B cell (primary cell): ENCODE data around the gene EGFR. TPM values are rescaled to one million over a fixed set of nuclear protein-coding genes. Genes with fewer than 3 reads are reported as not detected.

ENCODE experiments used
- ATAC-seq: fragments of 200-7000 bp; cut with Tn5 transposase; one replicate; pipeline ENCODE4 v1.10.0; 2021; ENCODE audit warnings: low read depth, mild to moderate bottlenecking, moderate number of reproducible peaks, moderate library complexity
- CTCF ChIA-PET: fragments of 350-600 bp; sonication (Branson Sonifier 250); formaldehyde crosslinking; loops from one replicate; lab custom pipeline; 2021; ENCODE audit warnings: antibody characterized with exemption, inconsistent platforms; lab: Charles Lee
- POLR2A ChIA-PET: fragments of 350-600 bp; sonication (Branson Sonifier 250); formaldehyde crosslinking; loops from one replicate; lab custom pipeline; 2021; ENCODE audit warnings: antibody characterized with exemption; lab: Charles Lee
- DNase-seq: peaks from one replicate; pipeline ENCODE4 v3.0.0; 2013
- H2AFZ ChIP-seq: 2 replicates; pipeline ENCODE4 v1.6.1; 2012; ENCODE audit warnings: mild to moderate bottlenecking, low read depth, low read length; ENCODE audit not compliant: insufficient read depth, poor library complexity, severe bottlenecking
- H3K27ac ChIP-seq, 2 donors: 1 replicate in 1 of 2; 2 replicates in 1 of 2; pipeline ENCODE4 v1.5.1; 2012 to 2013; ENCODE audit warnings: low read length in 2 of 2, mild to moderate bottlenecking in 2 of 2, moderate library complexity in 1 of 2
- H3K27me3 ChIP-seq, 4 experiments: fragments of 200-600 bp in 1 of 4; sonication (generic) in 1 of 4; replicated peaks in 1 of 4; 1 replicate in 2 of 4; 2 replicates in 2 of 4; pipeline versions ENCODE4 v1.6.1 to v1.7.0; 2013 to 2016; ENCODE audit warnings: low read length in 3 of 4, mild to moderate bottlenecking in 2 of 4, mixed read lengths in 1 of 4, moderate library complexity in 1 of 4; ENCODE audit not compliant: insufficient read depth in 4 of 4, control insufficient read depth in 3 of 4; ENCODE audit errors: control extremely low read depth in 1 of 4
- H3K36me3 ChIP-seq, 2 experiments: replicated peaks in 1 of 2; 1 replicate in 1 of 2; 2 replicates in 1 of 2; pipeline versions ENCODE4 v1.6.1 to v1.7.1; 2013; ENCODE audit warnings: low read length in 1 of 2; ENCODE audit not compliant: insufficient read depth in 2 of 2, control insufficient read depth in 1 of 2; ENCODE audit errors: control extremely low read depth in 1 of 2, extremely low read depth in 1 of 2
- H3K4me1 ChIP-seq, 2 donors: fragments of 200-600 bp in 1 of 2; sonication (generic) in 1 of 2; 1 replicate in 1 of 2; 2 replicates in 1 of 2; pipeline versions ENCODE4 v1.5.1 to v1.6.1; 2013 to 2017; ENCODE audit warnings: low read length in 2 of 2; ENCODE audit not compliant: control insufficient read depth in 2 of 2, insufficient read depth in 2 of 2
- H3K4me2 ChIP-seq: replicated peaks from 2 replicates; pipeline ENCODE3; 2012; ENCODE audit warnings: mild to moderate bottlenecking, low read depth, low read length; ENCODE audit not compliant: poor library complexity, severe bottlenecking
- H3K4me3 ChIP-seq, 5 experiments: fragments of 200-600 bp in 1 of 5; sonication (generic) in 1 of 5; 1 replicate in 3 of 5; 2 replicates in 2 of 5; pipeline versions ENCODE4 v1.5.1 to v1.7.0; 2011 to 2016; ENCODE audit warnings: low read length in 4 of 5, mild to moderate bottlenecking in 4 of 5, low read depth in 2 of 5, control low read depth in 1 of 5, moderate library complexity in 1 of 5; ENCODE audit not compliant: insufficient read depth in 1 of 5; ENCODE audit errors: control extremely low read depth in 1 of 5, extremely low read depth in 1 of 5
- H3K79me2 ChIP-seq: fragments of 200-600 bp; sonication (generic); one replicate; pipeline ENCODE4 v1.6.0; 2016; ENCODE audit warnings: low read length; ENCODE audit not compliant: control insufficient read depth, insufficient read depth
- H3K9ac ChIP-seq: fragments of 200-600 bp; sonication (generic); 2 replicates; pipeline ENCODE4 v1.6.1; 2017; ENCODE audit warnings: mild to moderate bottlenecking, low read length, moderate library complexity
- H3K9me3 ChIP-seq, 3 donors: one replicate each; pipeline versions ENCODE4 v1.6.1 to v1.7.1; 2013; ENCODE audit warnings: low read length in 2 of 3; ENCODE audit not compliant: control insufficient read depth in 2 of 3, insufficient read depth in 1 of 3; ENCODE audit errors: control extremely low read depth in 1 of 3
- H4K20me1 ChIP-seq: 2 replicates; pipeline ENCODE4 v1.6.0; 2012; ENCODE audit warnings: mild to moderate bottlenecking, low read length; ENCODE audit not compliant: insufficient read depth, control insufficient read depth, poor library complexity, severe bottlenecking
- H3K27ac Mint-ChIP-seq: one replicate; pipeline ENCODE4 v1.8.0; 2021; ENCODE audit warnings: mixed read lengths
- H3K27me3 Mint-ChIP-seq: one replicate; pipeline ENCODE4 v1.8.0; 2021; ENCODE audit warnings: mixed read lengths
- H3K4me1 Mint-ChIP-seq: one replicate; pipeline ENCODE4 v1.8.0; 2021; ENCODE audit warnings: mixed read lengths
- H3K4me3 Mint-ChIP-seq: one replicate; pipeline ENCODE4 v1.8.0; 2021; ENCODE audit warnings: mixed read lengths
- H3K9me3 Mint-ChIP-seq: one replicate; pipeline ENCODE4 v1.8.0; 2022; ENCODE audit warnings: mixed read lengths; ENCODE audit not compliant: insufficient read depth
- CTCF ChIP-seq: fragments of 200-600 bp; IDR thresholded peaks from one replicate; pipeline ENCODE4 v1.8.0; 2022; ENCODE audit warnings: antibody characterized with exemption, mild to moderate bottlenecking
- EZH2 ChIP-seq: IDR thresholded peaks from 2 replicates; pipeline ENCODE4 v1.6.1; 2012; ENCODE audit warnings: borderline replicate concordance, low read depth, mild to moderate bottlenecking, moderate library complexity, low read length; ENCODE audit not compliant: insufficient read depth, poor library complexity, severe bottlenecking
- WGBS: methylation state at CpG from one replicate; pipeline ENCODE4 v1.1.5; 2013; ENCODE audit warnings: missing lambda C conversion rate; ENCODE audit not compliant: insufficient coverage; 5-methylcytosine and 5-hydroxymethylcytosine counted together
- intact Hi-C: fragments of 100-400 bp; cut with micrococcal nuclease; formaldehyde crosslinking; loops from one replicate; pipeline ENCODE4 v1.10.0; 2022
- polyA plus RNA-seq: library from polyadenylated mRNA; depleted of rRNA; stranded (reverse); fragments of >200 nt; gene quantifications from 2 replicates; pipeline ENCODE4 v1.2.3, GENCODE V29; 2012
- total RNA-seq, 2 donors: library from RNA; stranded (reverse); fragments of 120-200 nt in 1 of 2; gene quantifications; 1 replicate in 1 of 2; 2 replicates in 1 of 2; pipeline versions ENCODE4 v1.2.3 to v1.2.4, GENCODE V29; 2013 to 2022

The EGFR gene
- total and polyA plus RNA-seq, 2 donors (not counting 1 experiment from before 2014, with no cell fraction given): not detected

- peaks cover 17% of the 10 kb centered on the region for H3K27me3 Mint-ChIP-seq
Observed at GRCh38 chr7:55150709-55151451, 132.1 kb downstream of the EGFR start.

More at GRCh38 chr7:55150709-55151451, 132.1 kb downstream of the EGFR start:
- Histone ChIP-seq H3K4me3 (no peak overlapping the region), H3K27me3 (no peaks in the 10 kb centered on the region), H2AFZ (no peak overlapping the region), H3K79me2 (no peaks in the 10 kb centered on the region), H3K9me3 (peaks cover 0 to 16% (median 0%) of the 10 kb centered on the region in 3 donors), H3K4me1 (no peaks in the 10 kb centered on the region), H3K4me2 (no peak overlapping the region), H3K36me3 (no peaks in the 10 kb centered on the region), H3K27ac (no peak overlapping the region), H3K9ac (no peak overlapping the region), H4K20me1 (no peaks in the 10 kb centered on the region)
- no peak overlapping the region for H3K27ac Mint-ChIP-seq
- 53% methylated on average over 2 of the region's 8 CpGs for WGBS
- no peak for DNase-seq
- H3K4me3 Mint-ChIP-seq: no peak overlapping the region
- TF ChIP-seq EZH2: no peak
- no peak for TF ChIP-seq CTCF
- ChIA-PET CTCF (no interaction called here), POLR2A (no interaction called here)
- no peaks in the 10 kb centered on the region for H3K4me1 Mint-ChIP-seq
- no peak for ATAC-seq
- H3K9me3 Mint-ChIP-seq: peaks cover 4% of the 10 kb centered on the region
- intact Hi-C loops: no loop called here
